HCT116 (cell line): ENCODE data around the gene UBN1.
A peak's percentile ranks its signal among the peaks of the same experiment; 100 is the strongest.

ENCODE experiments used
- ELF1 ChIP-seq: IDR thresholded peaks from 2 replicates; pipeline ENCODE4 v1.6.1; 2012; ENCODE audit warnings: low read depth, borderline replicate concordance
- MAX ChIP-seq: IDR thresholded peaks from 2 replicates; pipeline ENCODE4 v1.6.1; 2012
- POLR2A ChIP-seq: IDR thresholded peaks from 2 replicates; pipeline ENCODE4 v1.7.0; 2011; ENCODE audit warnings: borderline replicate concordance; ENCODE audit not compliant: insufficient read depth, insufficient read length; ENCODE audit errors: extremely low read depth
- YY1 ChIP-seq: IDR thresholded peaks from 2 replicates; pipeline ENCODE4 v1.6.1; 2011; ENCODE audit warnings: low read length, low read depth, moderate library complexity, mild to moderate bottlenecking; ENCODE audit not compliant: insufficient replicate concordance; ENCODE audit errors: extremely low read depth
- TF ChIP-seq, protein P1 (sequence below), 3 experiments: fragments of 200-600 bp in 1 of 3; sonication (generic) in 1 of 3; IDR thresholded peaks in 2 of 3; conservative IDR thresholded peaks in 1 of 3; 2 replicates each; pipeline ENCODE4 v1.5.1; 2012 to 2017; ENCODE audit warnings: low read depth in 2 of 3, low read length in 2 of 3, antibody characterized with exemption in 1 of 3, borderline replicate concordance in 1 of 3, control low read depth in 1 of 3, mild to moderate bottlenecking in 1 of 3, mixed read lengths in 1 of 3, mixed run types in 1 of 3, moderate library complexity in 1 of 3; ENCODE audit not compliant: insufficient read depth in 1 of 3

DNA sequence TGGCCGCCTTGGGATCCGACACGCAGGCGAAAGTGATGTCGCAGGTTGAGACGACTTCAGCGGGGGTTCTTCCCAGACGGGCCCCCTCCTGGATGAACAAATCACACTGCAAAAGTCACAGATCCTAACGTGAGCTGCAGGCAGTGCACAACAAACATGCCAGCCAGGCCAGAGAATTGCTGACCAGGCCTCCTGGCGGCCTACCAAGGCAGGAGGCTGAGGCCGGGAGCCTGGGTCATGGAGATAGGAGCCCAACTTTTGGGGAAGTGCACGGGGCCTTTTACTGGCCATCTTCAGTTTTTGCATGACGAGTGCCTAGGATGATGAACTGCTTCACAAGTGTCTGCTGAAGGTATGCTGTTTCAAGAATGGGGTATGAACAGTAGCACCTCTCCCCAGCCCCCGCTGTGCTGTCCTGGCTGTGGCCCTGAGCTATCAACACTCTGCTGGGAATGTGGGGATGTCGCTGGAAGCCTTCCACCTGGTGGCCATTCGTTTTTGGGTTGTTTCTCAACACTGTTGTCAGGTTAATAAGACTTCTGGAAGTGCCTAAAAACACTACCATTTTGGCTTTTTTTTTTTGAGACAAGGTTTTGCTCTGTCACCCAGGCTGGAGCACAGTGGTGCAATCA lies 32.6 kb upstream of the UBN1 start:
- no peak for TF ChIP-seq POLR2A
- TF ChIP-seq, protein P1, sequence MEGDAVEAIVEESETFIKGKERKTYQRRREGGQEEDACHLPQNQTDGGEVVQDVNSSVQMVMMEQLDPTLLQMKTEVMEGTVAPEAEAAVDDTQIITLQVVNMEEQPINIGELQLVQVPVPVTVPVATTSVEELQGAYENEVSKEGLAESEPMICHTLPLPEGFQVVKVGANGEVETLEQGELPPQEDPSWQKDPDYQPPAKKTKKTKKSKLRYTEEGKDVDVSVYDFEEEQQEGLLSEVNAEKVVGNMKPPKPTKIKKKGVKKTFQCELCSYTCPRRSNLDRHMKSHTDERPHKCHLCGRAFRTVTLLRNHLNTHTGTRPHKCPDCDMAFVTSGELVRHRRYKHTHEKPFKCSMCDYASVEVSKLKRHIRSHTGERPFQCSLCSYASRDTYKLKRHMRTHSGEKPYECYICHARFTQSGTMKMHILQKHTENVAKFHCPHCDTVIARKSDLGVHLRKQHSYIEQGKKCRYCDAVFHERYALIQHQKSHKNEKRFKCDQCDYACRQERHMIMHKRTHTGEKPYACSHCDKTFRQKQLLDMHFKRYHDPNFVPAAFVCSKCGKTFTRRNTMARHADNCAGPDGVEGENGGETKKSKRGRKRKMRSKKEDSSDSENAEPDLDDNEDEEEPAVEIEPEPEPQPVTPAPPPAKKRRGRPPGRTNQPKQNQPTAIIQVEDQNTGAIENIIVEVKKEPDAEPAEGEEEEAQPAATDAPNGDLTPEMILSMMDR (IDR thresholded peaks at IDR 0.05 in 2 of 3, conservative IDR thresholded peaks at IDR 0.05 in 1 of 3; ENCODE audit: borderline replicate concordance in 1 of 3, insufficient read depth in 1 of 3, low read depth in 2 of 3, low read length in 2 of 3): 0 out of 6 replicates have a peak, but pooled peaks of 1 of the 3 experiments have one; percentile 2
- TF ChIP-seq MAX: no peak
- no peak for TF ChIP-seq YY1
- TF ChIP-seq ELF1: no peak
